Sigmoid colon (tissue), 3 donors: Measurements from ENCODE around the gene MRPS31.

Source experiments
- CTCF ChIP-seq, 4 experiments: fragments of 450-650 bp in 3 of 4; fragments of 200-600 bp in 1 of 4; IDR thresholded peaks; one replicate each; pipeline ENCODE4 v1.5.1; 2016 to 2019; ENCODE audit warnings: antibody characterized with exemption in 4 of 4, mild to moderate bottlenecking in 3 of 4, moderate library complexity in 2 of 4
- POLR2A ChIP-seq, 2 donors: fragments of 450-650 bp; IDR thresholded peaks; one replicate each; pipeline ENCODE4 v1.6.1; 2016; ENCODE audit warnings: antibody characterized with exemption in 2 of 2, mild to moderate bottlenecking in 2 of 2, moderate library complexity in 2 of 2

- TF ChIP-seq POLR2A (IDR thresholded peaks at IDR 0.05) (no peak), CTCF (IDR thresholded peaks at IDR 0.05) (no peak)
Measured at GRCh38 chr13:40694426-40694825, 76.6 kb downstream of the MRPS31 start.
